GM21381 (cell line): ENCODE measurements around the gene COL3A1.
A peak's percentile ranks its signal among the peaks of the same experiment; 100 is the strongest.

Source experiments
- ATAC-seq: cut with Tn5 transposase; IDR thresholded peaks from one replicate; pipeline ENCODE4 v1.9.1; 2021; ENCODE audit warnings: mild to moderate bottlenecking, moderate library complexity; ENCODE audit not compliant: unreplicated experiment

The COL3A1 gene

DNA sequence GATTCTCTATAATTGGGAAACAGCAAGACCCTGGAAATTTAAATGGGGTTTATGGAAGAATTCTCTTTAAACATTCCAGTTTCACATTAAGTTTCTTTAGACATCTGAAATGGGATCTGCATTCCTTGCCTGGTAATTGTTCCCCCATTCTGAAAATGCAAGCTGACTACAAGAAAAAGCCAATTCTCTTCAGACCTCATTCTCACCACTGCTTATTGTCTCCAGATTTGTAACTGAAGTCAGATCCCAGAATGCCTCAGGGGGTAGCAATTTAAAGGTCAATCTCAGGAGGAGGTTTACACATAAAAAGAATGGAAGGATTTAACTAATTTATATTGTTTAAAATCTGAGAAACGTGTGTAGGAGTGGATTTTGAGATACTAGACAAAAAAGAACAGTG, 41.2 kb downstream of the COL3A1 start:
- no peak for ATAC-seq

GRCh38 chr2:189016311-189016861, 42.2 kb downstream of the COL3A1 start:
- no peak for ATAC-seq

- no peak for ATAC-seq
Observed at GRCh38 chr2:189018631-189019030, 44.5 kb downstream of the COL3A1 start.

- ATAC-seq: no peak
Observed at GRCh38 chr2:189020179-189020578, 46.0 kb downstream of the COL3A1 start.

GRCh38 chr2:189022053-189022481, 47.9 kb downstream of the COL3A1 start:
- ATAC-seq: no peak

- no peak for ATAC-seq
Observed at GRCh38 chr2:189022492-189022891, 48.3 kb downstream of the COL3A1 start.

GRCh38 chr2:189024901-189025618, 50.9 kb downstream of the COL3A1 start:
- ATAC-seq: peak; percentile 73

DNA sequence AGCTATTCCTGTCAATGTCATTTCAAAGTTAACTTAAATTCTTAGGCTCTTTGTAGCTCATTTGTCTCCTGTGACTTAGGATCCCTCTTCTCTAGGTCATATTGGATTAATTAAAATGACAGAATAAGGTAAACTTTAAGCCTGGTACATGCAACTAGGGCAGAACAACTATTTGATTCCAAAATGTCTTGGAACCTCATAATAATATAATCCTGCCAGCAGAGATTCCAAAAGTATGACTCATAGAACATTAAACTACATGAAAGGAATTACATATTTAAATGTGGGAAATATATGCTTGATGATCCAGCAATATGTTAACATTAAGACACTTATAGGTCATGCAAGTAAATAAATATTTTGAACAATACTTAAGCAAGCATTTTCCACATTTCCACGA, 63.3 kb downstream of the COL3A1 start:
- ATAC-seq: no peak

DNA sequence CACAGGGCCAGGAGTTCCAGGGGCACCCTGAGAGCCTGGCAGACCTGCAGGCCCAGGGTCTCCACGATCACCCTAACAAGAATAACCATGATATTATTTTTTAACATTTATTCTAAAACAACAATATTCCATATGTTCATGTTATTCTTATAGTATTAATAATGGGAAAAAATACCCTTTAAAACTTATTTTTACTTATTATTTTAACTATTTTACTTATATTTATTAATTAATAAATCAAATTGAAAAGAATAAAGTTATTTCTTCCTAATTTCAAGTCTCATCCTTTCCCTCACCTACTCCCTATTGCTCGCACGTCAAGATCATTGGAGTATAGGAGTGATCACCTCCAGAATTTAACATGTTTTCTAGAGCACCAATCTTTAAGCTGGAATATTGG, 71.7 kb downstream of the COL3A1 start:
- ATAC-seq: no peak

DNA sequence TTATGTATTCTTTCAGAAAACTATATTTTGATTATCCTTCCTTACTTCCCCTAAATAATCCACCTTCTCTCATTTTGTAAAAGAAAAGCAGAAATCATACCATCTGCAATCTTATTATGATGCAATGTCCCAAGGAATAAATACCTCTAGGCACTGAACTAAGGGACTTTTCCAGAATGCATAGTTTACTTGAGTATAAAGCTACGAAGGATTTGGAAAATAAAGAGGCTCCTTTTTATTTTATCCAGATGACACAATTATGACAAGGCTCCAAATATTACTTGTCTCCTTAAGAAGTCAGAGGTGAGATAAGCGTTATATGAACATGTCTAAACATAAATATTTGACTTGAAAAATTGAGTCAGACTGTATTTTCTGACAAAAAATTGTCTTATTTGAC, 72.1 kb downstream of the COL3A1 start:
- ATAC-seq: no peak

DNA sequence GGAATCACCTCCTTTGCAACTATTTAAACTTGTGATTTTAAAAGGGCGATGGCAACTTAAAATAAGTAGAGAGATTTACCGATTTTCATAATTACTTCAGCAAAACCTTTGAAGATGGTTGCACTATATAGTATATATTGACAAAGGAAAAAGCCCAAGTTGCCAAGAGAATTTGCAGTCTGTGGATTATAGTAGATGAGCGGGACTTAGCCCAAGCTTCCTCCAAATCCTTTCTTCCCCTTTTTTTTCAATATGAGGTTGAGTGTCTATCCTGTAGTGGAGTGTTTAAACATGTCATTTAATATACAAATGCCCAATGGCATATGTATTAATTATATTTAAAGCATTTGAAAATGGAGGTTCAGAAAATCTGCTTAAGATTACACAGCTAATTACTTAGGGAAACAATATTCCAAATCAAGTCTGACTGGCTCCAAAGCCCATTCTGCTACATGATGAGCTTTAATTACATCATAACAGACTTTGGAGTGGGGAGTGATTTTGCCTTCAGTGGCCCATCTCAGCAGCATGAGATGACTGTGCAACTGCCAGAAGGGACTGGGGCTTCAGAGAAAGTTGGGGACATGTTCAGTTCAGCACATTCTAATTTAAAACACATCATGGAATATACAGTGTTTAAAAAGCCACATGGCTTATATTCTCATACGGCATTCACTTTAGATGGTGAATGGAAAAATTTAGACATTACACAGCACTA, 73.2 kb downstream of the COL3A1 start:
- no peak for ATAC-seq

DNA sequence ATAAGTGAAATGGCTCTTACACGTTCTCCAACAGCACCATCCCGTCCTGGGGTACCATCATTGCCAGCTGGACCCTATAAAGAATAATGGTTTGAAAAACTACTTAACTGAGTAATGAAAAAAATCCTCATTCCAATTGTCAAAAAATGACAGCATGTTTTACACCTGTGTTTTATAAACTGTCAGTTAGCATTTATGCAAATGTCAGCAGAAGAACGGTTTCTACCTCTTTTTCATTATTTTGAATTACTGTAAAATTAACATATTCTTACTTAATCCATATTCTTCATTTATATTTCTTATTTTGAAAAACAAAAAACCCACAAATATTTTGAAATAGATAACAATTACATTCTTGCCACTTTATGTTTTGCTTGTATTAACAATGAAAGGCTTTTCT, 74.0 kb downstream of the COL3A1 start:
- no peak for ATAC-seq

- ATAC-seq: no peak
Observed at GRCh38 chr2:189049709-189050164, 75.6 kb downstream of the COL3A1 start.

DNA sequence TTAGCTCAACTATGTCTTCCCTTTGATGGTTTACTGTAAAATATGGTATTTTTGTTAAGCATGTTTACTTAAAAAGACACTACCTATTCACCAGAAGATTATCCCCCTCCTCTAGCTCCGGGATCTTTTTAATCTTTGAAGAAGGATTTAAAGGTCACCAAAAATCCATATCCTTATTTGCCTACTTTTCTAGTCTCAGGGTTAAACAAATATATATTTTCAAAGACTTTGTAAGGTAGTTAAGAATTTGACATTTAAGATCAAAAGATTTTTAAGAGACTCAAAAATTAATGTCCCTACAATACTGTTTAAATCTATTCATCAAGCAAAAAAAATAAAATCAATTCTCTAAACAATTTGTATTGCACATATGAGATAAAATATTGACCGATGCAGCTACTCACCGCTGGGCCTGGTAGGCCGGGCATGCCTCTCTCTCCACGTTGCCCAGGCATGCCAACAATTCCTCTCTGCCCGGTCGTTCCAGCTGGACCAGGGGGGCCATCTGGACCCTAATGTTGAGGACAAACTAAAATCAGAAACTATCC, 76.1 kb downstream of the COL3A1 start:
- no peak for ATAC-seq

- ATAC-seq: no peak
Observed at GRCh38 chr2:189056200-189057106, 82.3 kb downstream of the COL3A1 start.

GRCh38 chr2:189057316-189057715, 83.1 kb downstream of the COL3A1 start:
- ATAC-seq: no peak

GRCh38 chr2:189060096-189060642, 86.0 kb downstream of the COL3A1 start:
- no peak for ATAC-seq
